Ishikawa (cell line): ENCODE results near the gene MMP11.

Source experiments
- CEBPB ChIP-seq: IDR thresholded peaks from 2 replicates; pipeline ENCODE4 v1.6.1; 2012
- EP300 ChIP-seq: IDR thresholded peaks from 2 replicates; pipeline ENCODE4 v1.6.1; 2012; ENCODE audit warnings: borderline replicate concordance
- NFIC ChIP-seq: IDR thresholded peaks from 2 replicates; pipeline ENCODE4 v1.6.1; 2012
- RAD21 ChIP-seq: IDR thresholded peaks from 2 replicates; pipeline ENCODE4 v1.6.1; 2012; ENCODE audit warnings: low read depth
- TAF1 ChIP-seq: IDR thresholded peaks from 2 replicates; pipeline ENCODE4 v1.6.1; 2012; ENCODE audit warnings: low read depth, mild to moderate bottlenecking
- TEAD4 ChIP-seq: IDR thresholded peaks from 2 replicates; pipeline ENCODE4 v1.6.1; 2012
- YY1 ChIP-seq: IDR thresholded peaks from 2 replicates; pipeline ENCODE4 v1.6.1; 2012; ENCODE audit warnings: low read depth
- ZBTB7A ChIP-seq: IDR thresholded peaks from 2 replicates; pipeline ENCODE4 v1.6.1; 2012; ENCODE audit warnings: low read depth
- TF ChIP-seq, protein P1 (sequence below): IDR thresholded peaks from 2 replicates; pipeline ENCODE4 v1.6.1; 2012; ENCODE audit warnings: low read depth, mild to moderate bottlenecking
- TF ChIP-seq, protein P2 (sequence below): IDR thresholded peaks from 2 replicates; pipeline ENCODE4 v1.6.1; 2012

DNA sequence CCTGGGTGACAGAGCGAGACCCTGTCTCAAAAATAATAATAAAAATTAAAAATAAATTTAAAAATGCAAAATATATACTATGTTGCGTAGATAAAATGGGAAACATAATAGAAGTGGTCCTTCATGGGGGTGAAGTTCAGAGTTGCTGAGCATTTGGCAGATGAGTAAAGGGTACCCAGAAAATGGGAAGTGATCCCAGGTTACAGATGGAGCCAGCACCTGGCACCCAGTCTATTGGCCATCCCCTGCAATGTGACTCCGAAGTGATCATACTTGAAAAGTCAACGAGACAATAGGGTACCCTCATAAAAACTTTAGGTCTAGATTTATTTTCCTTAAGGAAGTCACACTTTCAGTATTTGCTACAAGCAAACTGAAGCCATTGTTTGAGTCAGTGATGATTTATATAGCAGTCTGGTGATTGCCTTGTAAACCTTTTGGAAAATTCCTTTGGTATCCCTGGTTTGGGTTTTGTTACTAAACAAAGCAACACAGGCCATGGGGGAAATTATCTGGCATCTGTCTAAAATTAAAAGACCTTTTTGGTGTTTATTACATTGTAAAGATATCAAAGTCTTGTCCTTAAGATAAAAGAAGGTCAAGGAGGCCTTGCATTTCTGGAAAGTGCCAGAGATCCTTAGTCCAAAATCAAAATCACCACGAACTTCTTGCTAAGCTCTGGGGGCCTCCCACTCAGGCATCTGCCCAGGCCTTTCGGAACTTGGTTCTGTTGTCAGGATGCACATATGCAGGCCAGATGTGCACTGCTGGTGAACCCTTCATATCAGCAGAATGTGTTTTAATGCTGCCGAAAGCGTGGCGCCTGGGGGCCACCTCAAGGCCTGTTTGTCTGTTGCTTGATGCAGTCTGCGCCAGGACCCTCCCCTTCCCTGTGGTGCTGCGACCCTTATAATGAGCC is 18.4 kb downstream of the MMP11 start:
- no peak for TF ChIP-seq ZBTB7A
- TF ChIP-seq, protein P1, sequence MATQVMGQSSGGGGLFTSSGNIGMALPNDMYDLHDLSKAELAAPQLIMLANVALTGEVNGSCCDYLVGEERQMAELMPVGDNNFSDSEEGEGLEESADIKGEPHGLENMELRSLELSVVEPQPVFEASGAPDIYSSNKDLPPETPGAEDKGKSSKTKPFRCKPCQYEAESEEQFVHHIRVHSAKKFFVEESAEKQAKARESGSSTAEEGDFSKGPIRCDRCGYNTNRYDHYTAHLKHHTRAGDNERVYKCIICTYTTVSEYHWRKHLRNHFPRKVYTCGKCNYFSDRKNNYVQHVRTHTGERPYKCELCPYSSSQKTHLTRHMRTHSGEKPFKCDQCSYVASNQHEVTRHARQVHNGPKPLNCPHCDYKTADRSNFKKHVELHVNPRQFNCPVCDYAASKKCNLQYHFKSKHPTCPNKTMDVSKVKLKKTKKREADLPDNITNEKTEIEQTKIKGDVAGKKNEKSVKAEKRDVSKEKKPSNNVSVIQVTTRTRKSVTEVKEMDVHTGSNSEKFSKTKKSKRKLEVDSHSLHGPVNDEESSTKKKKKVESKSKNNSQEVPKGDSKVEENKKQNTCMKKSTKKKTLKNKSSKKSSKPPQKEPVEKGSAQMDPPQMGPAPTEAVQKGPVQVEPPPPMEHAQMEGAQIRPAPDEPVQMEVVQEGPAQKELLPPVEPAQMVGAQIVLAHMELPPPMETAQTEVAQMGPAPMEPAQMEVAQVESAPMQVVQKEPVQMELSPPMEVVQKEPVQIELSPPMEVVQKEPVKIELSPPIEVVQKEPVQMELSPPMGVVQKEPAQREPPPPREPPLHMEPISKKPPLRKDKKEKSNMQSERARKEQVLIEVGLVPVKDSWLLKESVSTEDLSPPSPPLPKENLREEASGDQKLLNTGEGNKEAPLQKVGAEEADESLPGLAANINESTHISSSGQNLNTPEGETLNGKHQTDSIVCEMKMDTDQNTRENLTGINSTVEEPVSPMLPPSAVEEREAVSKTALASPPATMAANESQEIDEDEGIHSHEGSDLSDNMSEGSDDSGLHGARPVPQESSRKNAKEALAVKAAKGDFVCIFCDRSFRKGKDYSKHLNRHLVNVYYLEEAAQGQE = no peak
- no peak for TF ChIP-seq EP300
- TF ChIP-seq TEAD4 = no peak
- TF ChIP-seq, protein P2, sequence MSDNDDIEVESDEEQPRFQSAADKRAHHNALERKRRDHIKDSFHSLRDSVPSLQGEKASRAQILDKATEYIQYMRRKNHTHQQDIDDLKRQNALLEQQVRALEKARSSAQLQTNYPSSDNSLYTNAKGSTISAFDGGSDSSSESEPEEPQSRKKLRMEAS = no peak
- TF ChIP-seq YY1 = no peak
- no peak for TF ChIP-seq TAF1
- no peak for TF ChIP-seq CEBPB
- TF ChIP-seq RAD21 = no peak
- TF ChIP-seq NFIC = no peak
